HG03558 (cell line): Measurements from ENCODE around the gene EPG5.
"Not testable (repeated sequence)": the region's sequence is repeated elsewhere in the genome, so short reads cannot be mapped to it uniquely, and the experiment has no call there.

ENCODE experiments used
- ATAC-seq: cut with Tn5 transposase; IDR thresholded peaks from one replicate; pipeline ENCODE4 v1.9.1; 2021; ENCODE audit warnings: moderate number of reproducible peaks; ENCODE audit not compliant: unreplicated experiment; ENCODE audit errors: extremely low read depth

EPG5 gene

GRCh38 chr18:45825258-45826044, 141.7 kb downstream of the EPG5 start, which contains the start of gene SIGLEC15:
Gene SIGLEC15 (plus strand): TSS chr18:45825675. CDS start chr18:45825729, 54 bp downstream.
- no peak for ATAC-seq

- ATAC-seq, result no peak
Measured at GRCh38 chr18:45821711-45822110, 145.4 kb downstream of the EPG5 start.

DNA sequence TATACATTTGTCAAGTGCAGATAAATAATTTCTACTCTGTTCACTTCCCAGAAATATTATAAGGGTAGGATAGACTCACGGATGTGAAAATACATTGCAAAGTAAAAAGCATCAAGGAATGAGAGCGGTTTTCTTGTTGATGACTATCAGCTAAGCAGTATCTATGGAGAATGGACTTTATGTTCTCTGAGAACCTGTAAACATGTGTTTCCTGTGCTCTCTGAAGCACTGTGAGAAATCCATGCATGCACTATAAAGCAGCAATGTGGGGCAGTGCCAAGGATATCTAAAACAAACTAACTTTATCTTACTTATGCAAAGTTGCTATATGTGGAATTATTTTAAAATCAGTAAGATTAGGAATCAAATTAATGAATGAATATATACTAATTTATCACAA, 146.1 kb downstream of the EPG5 start:
- no peak for ATAC-seq

DNA sequence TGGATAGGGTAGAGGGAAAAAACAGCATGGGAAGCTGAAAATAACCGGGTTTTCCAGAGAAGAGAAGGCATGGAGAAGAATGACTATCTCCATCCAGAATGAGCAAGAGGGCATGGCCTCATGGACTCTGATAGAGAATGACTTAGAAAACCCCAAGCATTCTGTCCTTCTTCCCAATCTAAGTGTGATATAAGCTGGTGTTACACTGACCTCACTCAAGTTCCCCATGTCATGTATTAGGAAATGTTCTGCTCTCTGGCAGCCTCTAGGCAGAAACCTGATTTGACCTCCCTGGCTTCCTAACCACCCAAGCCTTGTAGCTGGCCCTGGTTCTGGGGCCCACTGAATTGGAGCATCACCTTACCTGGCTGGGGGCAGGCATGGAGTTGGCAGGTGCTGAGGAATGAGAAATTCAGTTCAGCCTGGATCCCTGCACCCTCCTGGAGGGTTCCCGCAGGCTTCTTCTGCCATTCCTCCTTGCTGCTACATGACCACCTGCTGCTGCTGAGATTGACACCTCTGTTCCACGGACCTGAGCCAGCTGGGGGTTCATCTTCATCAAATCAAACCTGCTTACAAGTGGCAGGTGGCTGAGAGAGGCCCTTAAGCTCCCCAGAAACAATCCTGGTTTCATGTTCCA, 146.9 kb downstream of the EPG5 start:
- no peak for ATAC-seq

GRCh38 chr18:45818765-45819164, 148.4 kb downstream of the EPG5 start:
- not testable (repeated sequence) for ATAC-seq

GRCh38 chr18:45817543-45817942, 149.6 kb downstream of the EPG5 start:
- no peak for ATAC-seq

- not testable (repeated sequence) for ATAC-seq
Measured at GRCh38 chr18:45814733-45815132, 152.4 kb downstream of the EPG5 start.

- ATAC-seq, result not testable (repeated sequence)
Measured at GRCh38 chr18:45807144-45807543, 160.0 kb downstream of the EPG5 start.

- ATAC-seq, result no peak
Measured at GRCh38 chr18:45806226-45806625, 160.9 kb downstream of the EPG5 start.

GRCh38 chr18:45805551-45805950, 161.6 kb downstream of the EPG5 start:
- ATAC-seq, result no peak

DNA sequence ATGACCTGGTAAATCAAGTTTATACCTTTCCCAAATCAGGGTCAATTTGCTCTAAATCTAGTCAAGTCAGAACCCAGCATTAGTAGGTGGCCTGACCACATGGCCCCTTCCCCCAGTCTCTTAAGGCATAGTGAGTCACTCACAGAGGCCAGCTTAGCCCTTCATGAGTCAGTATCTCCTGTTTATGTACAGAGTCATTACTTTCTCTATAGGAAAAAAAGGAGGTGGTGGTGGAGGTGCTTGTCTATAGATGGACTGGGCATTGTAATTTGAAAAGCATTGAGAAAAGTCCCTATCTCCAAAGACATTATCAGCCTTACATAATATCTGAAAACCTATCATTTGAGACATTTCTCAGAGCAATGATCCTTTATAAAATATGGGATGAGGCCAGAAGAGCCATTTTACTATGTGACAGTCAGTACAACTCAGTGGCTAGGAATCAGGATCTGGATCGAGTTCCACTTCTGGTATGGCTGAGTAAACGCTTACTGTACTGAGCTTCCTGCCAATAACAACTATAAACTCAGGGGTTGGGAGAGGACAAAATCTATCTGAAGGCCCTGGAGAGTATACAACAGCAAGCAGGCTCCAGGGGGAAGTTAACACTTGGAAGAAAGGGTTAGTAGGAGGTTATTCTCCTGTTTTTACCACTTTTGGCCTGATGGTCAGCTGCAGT, 164.2 kb downstream of the EPG5 start:
- ATAC-seq, result no peak

- ATAC-seq, result no peak
Measured at GRCh38 chr18:45801416-45802004, 165.6 kb downstream of the EPG5 start.
